Spinal cord (tissue), 10 donors: ENCODE data around the gene FAM89B. TPM values are rescaled to one million over a fixed set of nuclear protein-coding genes. Genes with fewer than 3 reads are reported as not detected.

Experiments used
- DNase-seq, 6 donors: peaks; one replicate each; pipeline versions ENCODE4 v3.0.0 to v3.0.0-alpha.2; 2013 to 2015; ENCODE audit warnings: low spot score in 6 of 6, low read depth in 4 of 6
- H3K27ac ChIP-seq: one replicate; pipeline ENCODE4 v1.5.1; 2013; ENCODE audit warnings: low read depth, low read length, control low read depth
- H3K27me3 ChIP-seq: one replicate; pipeline ENCODE4 v1.6.1; 2013; ENCODE audit warnings: low read length; ENCODE audit not compliant: control insufficient read depth, insufficient read depth
- H3K36me3 ChIP-seq: one replicate; pipeline ENCODE4 v1.6.1; 2013; ENCODE audit warnings: low read length; ENCODE audit not compliant: control insufficient read depth, insufficient read depth
- H3K4me1 ChIP-seq: one replicate; pipeline ENCODE4 v1.6.1; 2013; ENCODE audit warnings: low read length; ENCODE audit not compliant: control insufficient read depth, insufficient read depth
- H3K4me3 ChIP-seq: one replicate; pipeline ENCODE4 v1.5.1; 2013; ENCODE audit warnings: low read depth, low read length, control low read depth
- H3K9me3 ChIP-seq: one replicate; pipeline ENCODE4 v1.6.1; 2013; ENCODE audit warnings: low read length; ENCODE audit not compliant: control insufficient read depth, insufficient read depth
- WGBS: methylation state at CpG from one replicate; pipeline ENCODE4 v1.1.5; 2013; ENCODE audit warnings: missing lambda C conversion rate; ENCODE audit not compliant: insufficient coverage; 5-methylcytosine and 5-hydroxymethylcytosine counted together
- polyA plus RNA-seq, 2 donors: library from polyadenylated mRNA; unstranded; fragments of 120-200 nt; gene quantifications; one replicate each; pipeline ENCODE4 v1.2.1, GENCODE V29; 2013; ENCODE audit not compliant: insufficient read length in 2 of 2
- total RNA-seq, 2 donors: library from RNA; depleted of rRNA in 1 of 2; stranded (reverse); fragments of 120-200 nt in 1 of 2; fragments of >200 nt in 1 of 2; gene quantifications; one replicate each; pipeline versions ENCODE4 v1.2.3 to v1.2.4, GENCODE V29; 2013 to 2014
- donor health status: healthy.

The FAM89B gene
- total and polyA plus RNA-seq, 4 donors = 7.0 to 49.2 (median 48.8) TPM

DNA sequence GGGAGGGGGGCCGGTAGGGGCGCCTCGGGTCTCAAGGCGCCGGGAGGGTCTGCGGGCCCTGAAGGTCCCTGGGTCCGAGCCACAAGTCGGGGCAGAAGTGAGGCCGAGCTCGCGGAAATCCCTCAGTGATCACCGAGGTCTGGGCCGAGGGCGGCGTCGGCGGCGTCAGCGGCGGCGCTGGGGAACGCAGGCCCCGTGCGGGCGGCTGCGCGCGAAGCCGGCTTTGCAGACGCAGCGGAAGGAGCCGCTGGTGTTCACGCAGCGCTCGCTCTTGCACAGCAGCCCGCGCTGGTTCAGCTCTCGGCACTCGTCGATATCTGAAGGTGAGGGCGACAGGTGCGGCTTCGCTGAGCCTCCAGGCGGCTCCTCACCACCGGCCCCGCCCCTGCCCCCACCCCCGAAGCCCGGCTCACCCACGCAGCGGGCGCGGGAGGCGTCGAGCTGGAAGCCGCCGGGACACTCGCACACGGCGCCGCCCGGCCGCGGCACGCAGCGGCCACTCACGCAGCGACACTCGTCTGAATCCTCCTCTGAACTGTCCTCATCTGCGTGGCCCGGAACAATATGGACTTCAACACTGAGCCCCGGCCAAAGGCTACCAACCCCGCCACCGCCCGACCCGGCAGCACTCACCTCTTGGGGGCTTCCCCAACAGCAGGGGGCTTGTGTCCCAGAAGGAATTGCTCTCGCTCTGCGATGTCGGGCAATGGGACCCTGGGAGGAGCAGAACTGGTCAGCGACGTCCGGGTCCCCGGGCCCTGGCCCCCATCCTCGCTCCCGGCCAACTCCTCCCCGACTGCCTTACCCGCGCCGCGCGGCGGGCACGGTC lies 33.2 kb upstream of the FAM89B start:
- Histone ChIP-seq H3K9me3 (no peaks in the 10 kb centered on the region), H3K36me3 (peaks cover 84% of the 10 kb centered on the region), H3K27me3 (no peaks in the 10 kb centered on the region), H3K27ac (no peak overlapping the region), H3K4me3 (no peak overlapping the region), H3K4me1 (peaks cover 30% of the 10 kb centered on the region)
- WGBS = 40% methylated on average over 91 of the region's 92 CpGs
- peak in 2 of 6 donors; percentile 50 to 78 for DNase-seq

GRCh38 chr11:65539744-65540289 lies 32.5 kb upstream of the FAM89B start:
- DNase-seq = no peak
- H3K4me3 ChIP-seq = peak overlapping the region; percentile 49
- no peaks in the 10 kb centered on the region for H3K9me3 ChIP-seq
- H3K27me3 ChIP-seq = no peaks in the 10 kb centered on the region
- peaks cover 84% of the 10 kb centered on the region for H3K36me3 ChIP-seq
- peaks cover 30% of the 10 kb centered on the region for H3K4me1 ChIP-seq
- WGBS = 22% methylated on average over 60 of the region's 60 CpGs
- peak overlapping the region; percentile 76 for H3K27ac ChIP-seq

GRCh38 chr11:65540290-65541092 lies 31.8 kb upstream of the FAM89B start:
- H3K4me3 ChIP-seq = peak overlapping the region; percentile 49
- H3K27ac ChIP-seq = peak overlapping the region; percentile 76
- H3K27me3 ChIP-seq = no peaks in the 10 kb centered on the region
- DNase-seq = peak in 4 of 6 donors; percentile 55 to 91 (median 72)
- H3K36me3 ChIP-seq = peaks cover 84% of the 10 kb centered on the region
- peaks cover 30% of the 10 kb centered on the region for H3K4me1 ChIP-seq
- H3K9me3 ChIP-seq = no peaks in the 10 kb centered on the region
- WGBS = 2% methylated on average over 78 of the region's 78 CpGs

- DNase-seq = no peak
- peak overlapping the region; percentile 76 for H3K27ac ChIP-seq
These were observed 31.0 kb upstream of the FAM89B start for GRCh38 chr11:65541093-65541982.

GRCh38 chr11:65542738-65543390 lies 29.5 kb upstream of the FAM89B start:
- peaks cover 84% of the 10 kb centered on the region for H3K36me3 ChIP-seq
- no peaks in the 10 kb centered on the region for H3K27me3 ChIP-seq
- no peak overlapping the region for H3K27ac ChIP-seq
- 90% methylated on average over 2 of the region's 3 CpGs for WGBS
- H3K9me3 ChIP-seq = no peaks in the 10 kb centered on the region
- H3K4me1 ChIP-seq = peaks cover 38% of the 10 kb centered on the region
- H3K4me3 ChIP-seq = no peak overlapping the region
- no peak for DNase-seq

More at GRCh38 chr11:65541093-65541982, 31.0 kb upstream of the FAM89B start:
- WGBS = 45% methylated on average over 15 of the region's 18 CpGs
- Histone ChIP-seq H3K36me3 (peaks cover 84% of the 10 kb centered on the region), H3K27me3 (no peaks in the 10 kb centered on the region), H3K4me1 (peaks cover 33% of the 10 kb centered on the region), H3K9me3 (no peaks in the 10 kb centered on the region), H3K4me3 (peak overlapping the region; percentile 49)

- Histone ChIP-seq H3K4me3 (no peak overlapping the region), H3K4me1 (peaks cover 34% of the 10 kb centered on the region), H3K27ac (no peak overlapping the region), H3K27me3 (peaks cover 6% of the 10 kb centered on the region), H3K9me3 (no peaks in the 10 kb centered on the region), H3K36me3 (peaks cover 72% of the 10 kb centered on the region)
- DNase-seq = no peak
- 100% methylated on average over 1 of the region's 4 CpGs for WGBS
These were observed 26.5 kb upstream of the FAM89B start for GRCh38 chr11:65545853-65546216.

GRCh38 chr11:65546217-65546958 lies 25.9 kb upstream of the FAM89B start:
- WGBS = 26% methylated on average over 57 of the region's 64 CpGs
- no peak overlapping the region for H3K27ac ChIP-seq
- peaks cover 74% of the 10 kb centered on the region for H3K36me3 ChIP-seq

GRCh38 chr11:65547446-65548125 lies 24.8 kb upstream of the FAM89B start:
- Histone ChIP-seq H3K4me1 (peaks cover 23% of the 10 kb centered on the region), H3K27me3 (peaks cover 6% of the 10 kb centered on the region), H3K36me3 (peaks cover 83% of the 10 kb centered on the region), H3K27ac (no peak overlapping the region), H3K9me3 (no peaks in the 10 kb centered on the region), H3K4me3 (no peak overlapping the region)
- 53% methylated on average over 51 of the region's 52 CpGs for WGBS
- DNase-seq = no peak

More at GRCh38 chr11:65546217-65546958, 25.9 kb upstream of the FAM89B start:
- peak in 2 of 6 donors; percentile 53 to 56 for DNase-seq
- H3K4me3 ChIP-seq = no peak overlapping the region
- peaks cover 6% of the 10 kb centered on the region for H3K27me3 ChIP-seq
- H3K9me3 ChIP-seq = no peaks in the 10 kb centered on the region
- H3K4me1 ChIP-seq = peaks cover 28% of the 10 kb centered on the region
